ELR (cell line): ENCODE results near the gene HOXB1.

Experiments used
- DNase-seq: peaks from one replicate; pipeline ENCODE4 v3.0.0-alpha.2; 2015; ENCODE audit warnings: low read depth

Gene HOXB1

DNA sequence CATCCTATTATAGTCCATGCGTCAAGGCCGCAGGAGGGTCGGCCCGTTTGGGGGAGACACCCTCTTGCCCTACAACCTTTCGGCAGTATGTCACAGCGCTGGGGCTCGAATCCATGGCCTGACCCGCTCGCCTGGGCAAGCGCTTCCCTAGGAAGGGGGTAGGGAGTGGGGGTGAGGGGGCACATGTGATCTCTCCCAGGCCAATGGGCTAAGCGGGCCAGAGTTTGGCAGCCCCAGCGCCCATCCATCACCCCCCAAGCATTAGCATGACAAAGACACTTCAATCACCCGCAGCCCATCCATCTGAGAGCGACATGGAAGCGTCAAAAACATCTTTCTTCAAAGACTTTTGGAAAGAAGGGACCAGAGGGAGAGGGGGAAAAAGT, at the start of gene HOXB1:
TSS of gene HOXB1 (minus strand) at position 125 of the 386 bp plus-strand sequence. CDS start at position 18, 107 bp downstream.
- DNase-seq: no peak

DNA sequence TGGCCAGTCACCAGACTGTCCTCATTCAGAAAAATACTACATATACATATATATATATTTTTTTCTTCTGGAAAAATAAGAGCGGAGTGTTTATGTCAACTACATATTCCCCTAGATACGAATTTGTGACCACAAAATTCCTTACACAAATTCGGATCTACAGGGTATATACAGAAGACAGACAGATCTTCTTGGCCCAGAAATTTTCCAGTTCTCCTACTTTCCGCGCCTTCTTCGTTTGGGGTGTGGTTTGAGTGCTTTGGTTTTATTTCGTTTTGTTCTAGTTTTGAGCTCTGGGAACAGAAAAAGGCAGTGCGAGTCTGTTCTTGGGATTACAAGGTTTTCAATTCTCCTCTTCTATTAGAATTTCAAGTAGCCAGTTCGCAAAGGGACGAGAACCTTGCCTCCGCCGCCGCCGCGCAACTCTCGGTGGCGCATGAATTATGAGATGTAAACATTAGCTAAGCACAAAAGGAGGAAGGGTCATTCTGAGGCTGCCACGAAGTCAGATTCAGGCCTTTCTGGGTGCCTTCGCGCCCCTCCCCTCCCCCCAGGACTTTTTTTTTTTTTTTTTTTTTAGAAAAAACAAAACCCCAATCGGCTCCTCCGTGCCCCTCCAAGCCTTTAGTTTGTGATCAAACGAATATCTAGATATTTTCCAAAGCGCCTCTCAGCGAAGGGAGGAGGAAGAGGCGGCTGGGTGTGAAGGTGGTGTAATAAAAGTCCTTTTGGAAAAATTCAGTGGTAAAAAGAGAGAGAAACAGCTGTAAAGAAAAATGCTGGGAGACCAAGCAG, 49.1 kb upstream of the HOXB1 start:
- no peak for DNase-seq

DNA sequence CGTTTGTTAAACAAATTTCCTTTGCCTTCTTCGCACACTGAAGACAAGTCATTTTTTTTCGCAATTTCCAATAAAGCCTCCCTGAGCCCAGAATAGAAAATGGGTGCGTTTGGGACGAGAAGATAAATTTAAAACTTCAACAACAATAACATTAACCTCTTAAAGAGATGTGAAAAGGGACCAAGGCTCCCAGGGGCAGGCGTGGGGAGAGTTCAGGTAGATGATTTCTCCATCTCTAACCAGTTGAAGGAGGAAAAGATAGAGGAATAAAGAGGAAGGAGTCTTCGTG, 48.6 kb upstream of the HOXB1 start:
- no peak for DNase-seq

DNA sequence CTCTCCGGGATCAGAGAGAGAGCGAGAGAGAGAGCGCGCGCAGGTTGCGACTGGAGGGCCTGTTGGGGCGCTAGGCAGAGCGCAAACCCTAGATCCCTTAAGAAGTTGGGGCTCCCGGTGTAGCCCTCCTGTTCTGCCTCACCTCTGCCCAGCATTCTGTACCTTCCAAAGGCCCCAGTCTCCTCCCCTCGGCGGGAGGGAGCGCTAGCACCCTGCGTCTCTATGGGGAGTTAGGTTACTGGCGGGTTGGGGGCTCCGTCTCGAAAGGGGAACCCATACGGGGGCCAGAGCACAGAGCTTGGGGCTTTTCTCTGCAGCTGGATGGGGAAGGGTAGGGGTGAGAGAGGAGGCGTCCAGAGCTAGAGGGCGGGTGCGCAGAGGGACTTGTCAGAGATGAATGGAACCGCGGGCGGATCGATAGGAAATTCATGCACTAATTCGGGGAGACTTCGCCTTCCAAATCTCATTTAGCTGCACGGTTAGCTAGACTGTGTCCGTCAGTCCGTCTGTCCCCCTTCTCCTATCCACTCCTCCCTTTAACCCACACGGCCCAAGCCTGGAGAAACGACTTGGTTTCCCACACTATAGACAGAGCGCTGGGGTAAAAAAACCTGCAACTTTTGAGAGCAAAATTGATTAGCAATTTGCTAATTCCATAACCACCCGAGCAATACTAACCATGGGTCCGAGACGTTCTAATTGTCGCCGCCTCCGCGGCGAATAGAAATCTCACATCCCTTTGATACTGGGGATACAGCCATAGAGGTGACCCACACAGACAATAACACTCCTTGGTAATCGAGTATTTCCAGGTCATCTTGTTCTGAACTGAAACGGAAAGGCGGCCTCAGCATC, 48.0 kb upstream of the HOXB1 start:
- no peak for DNase-seq

GRCh38 chr17:48577946-48578615, 47.3 kb upstream of the HOXB1 start, which contains the start of gene HOXB4:
Gene HOXB4 (minus strand): TSS chr17:48578350. CDS start chr17:48578319, 31 bp downstream.
- no peak for DNase-seq

DNA sequence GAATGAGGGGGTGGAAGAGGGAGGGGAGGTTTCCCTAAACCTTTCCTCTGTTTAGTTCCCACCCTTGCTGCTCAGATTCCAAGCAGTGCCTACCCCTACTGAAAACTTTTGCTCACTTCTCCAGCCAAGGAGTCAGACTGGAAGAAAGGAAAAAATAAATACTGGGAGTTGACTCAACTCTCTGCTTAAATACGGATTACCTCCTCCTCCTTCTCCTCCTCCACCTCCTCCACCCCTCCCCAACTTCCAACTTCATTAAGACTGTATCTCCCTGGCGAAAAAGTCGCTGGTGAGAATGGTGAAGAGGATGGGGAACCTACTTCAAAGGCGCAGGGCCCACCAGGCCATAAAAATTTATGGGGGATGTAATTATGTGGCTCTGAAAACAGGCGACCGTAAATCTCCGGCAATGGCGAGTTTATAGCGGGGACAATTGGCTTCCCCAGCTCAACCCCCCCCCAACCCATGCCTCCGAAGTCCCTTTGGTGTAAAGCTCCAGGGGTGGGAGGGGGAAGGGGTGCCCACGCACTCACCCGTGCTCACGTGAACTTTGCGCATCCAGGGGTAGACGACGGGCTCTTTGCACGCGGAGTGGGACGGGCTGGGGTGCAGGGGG, 46.6 kb upstream of the HOXB1 start:
- DNase-seq: no peak

DNA sequence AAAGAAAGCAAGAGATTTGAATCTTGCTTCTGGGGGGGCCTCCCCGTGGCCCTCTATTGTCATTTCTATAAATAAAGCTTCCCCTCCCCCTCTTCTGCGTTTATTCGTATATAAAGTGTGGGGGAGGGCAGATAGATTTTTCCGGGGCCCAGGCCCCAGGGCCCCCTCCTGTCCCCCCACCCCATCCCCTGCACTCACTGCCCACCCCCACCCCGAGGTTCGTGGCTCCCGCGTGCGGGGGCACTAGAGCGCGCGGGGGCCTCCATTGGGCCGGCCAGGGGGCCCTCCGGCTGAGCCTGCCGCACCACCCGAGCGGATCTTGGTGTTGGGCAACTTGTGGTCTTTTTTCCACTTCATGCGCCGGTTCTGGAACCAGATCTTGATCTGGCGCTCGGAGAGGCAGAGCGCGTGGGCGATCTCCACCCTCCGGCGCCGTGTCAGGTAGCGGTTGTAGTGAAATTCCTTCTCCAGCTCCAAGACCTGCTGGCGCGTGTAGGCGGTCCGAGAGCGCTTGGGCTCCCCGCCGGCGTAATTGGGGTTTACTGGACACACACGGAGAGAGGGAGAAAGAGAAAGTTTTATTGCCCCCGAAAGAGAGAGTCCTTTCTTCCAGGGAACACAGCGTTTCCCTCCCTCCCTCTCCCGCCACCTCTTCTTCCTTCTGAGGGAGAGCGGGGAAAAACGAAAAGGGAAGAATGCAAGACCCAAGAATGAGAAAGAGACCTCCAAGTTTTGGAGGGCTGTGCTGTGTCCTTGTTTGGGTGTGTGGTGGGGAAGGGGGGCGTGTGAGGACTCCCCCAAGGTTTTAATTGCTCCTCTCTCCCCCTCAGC, 45.9 kb upstream of the HOXB1 start:
- peak; percentile 57 for DNase-seq

GRCh38 chr17:48575673-48576478, 45.1 kb upstream of the HOXB1 start:
- DNase-seq: no peak

DNA sequence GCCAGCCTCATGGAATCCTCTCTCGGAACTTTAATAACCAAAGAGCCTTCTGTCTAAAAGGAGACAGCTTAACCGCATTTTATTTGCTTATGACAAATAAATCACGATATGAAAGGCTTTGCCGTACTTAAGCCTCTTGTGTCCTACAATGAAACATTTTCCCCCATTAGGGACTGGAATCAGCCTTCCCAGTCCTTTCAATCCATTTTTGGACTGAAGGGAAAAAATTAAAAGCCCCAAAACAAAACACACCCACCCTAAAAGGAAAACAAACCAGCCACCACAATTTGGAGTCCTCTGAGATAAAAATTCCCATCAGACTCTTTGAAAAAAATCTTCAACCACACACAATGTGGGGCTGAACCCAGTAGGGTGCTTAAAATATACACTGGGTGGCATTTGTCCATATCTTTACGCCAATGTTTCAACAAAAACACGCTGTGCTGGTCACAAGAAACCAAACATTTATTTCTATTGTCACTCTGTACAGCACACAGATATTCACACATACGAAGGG, 44.3 kb upstream of the HOXB1 start:
- no peak for DNase-seq

- no peak for DNase-seq
Observed at GRCh38 chr17:48574505-48575065, 43.8 kb upstream of the HOXB1 start.

- no peak for DNase-seq
Observed at GRCh38 chr17:48571826-48572417, 41.1 kb upstream of the HOXB1 start.

- no peak for DNase-seq
Observed at GRCh38 chr17:48571024-48571818, 40.4 kb upstream of the HOXB1 start.

DNA sequence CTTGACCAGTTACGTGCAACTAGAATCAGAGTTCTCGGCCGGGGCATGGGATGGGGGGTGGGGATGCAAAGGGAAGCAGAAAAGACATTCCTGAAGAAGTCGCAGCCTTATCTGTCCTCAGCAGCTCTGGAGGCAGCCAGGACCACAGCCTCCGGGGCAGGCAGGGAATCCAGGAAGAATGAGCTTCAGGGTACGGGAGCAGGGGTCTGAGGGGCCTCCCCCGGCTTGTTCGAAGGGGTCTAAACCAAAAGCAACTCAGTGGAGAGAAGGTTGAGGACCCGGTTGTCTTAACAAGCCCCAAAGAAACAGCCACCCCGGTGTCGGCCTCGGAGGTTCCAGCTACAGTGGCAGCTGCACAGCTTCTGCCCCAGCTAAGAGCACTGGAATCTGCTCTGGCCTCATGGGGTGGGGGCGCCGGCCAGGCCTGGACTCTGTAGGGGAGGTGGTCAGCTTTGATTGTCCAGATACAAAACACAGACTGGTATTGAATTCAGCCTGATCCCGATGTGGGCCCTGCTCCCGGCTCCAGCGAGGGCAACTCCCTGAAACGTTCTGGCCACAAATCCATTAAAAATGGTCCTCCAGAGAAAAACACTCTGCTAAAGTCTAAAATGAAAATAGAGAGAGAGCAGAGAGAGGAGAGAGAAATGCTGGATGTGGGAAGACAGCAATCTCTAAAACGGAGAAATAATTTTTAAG, 39.7 kb upstream of the HOXB1 start:
- DNase-seq: no peak

DNA sequence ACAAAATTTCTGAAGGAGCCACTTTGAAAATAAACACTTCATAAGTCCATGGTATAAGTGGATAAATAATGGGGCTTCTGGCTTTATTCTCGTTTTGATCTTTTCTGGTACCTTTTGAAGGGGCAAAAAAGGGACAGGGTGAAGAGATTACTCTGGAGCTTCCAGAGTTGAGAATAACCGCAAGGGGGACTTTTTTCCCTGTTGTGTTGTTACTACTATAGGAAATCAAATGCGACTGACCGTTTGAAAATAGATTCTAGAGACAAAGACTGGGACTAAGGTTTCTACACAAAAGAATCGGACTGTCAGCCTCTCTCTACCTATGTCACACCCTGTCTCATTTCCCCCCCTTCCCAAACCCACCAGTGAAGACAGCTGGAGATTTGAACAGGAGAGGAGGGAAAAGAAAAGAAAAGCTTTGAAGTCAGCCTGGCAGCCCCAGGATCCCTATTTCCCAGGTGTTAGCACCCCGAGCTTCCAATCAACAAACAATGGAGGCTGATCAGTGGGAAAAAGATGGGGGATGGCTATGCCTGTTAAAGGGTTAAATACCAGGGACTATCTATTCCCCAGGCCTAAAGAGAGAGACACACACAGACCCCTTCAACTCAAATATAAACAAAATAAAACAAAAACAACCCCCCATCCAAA, 39.0 kb upstream of the HOXB1 start:
- DNase-seq: no peak

- DNase-seq: no peak
Observed at GRCh38 chr17:48569240-48569582, 38.4 kb upstream of the HOXB1 start.

DNA sequence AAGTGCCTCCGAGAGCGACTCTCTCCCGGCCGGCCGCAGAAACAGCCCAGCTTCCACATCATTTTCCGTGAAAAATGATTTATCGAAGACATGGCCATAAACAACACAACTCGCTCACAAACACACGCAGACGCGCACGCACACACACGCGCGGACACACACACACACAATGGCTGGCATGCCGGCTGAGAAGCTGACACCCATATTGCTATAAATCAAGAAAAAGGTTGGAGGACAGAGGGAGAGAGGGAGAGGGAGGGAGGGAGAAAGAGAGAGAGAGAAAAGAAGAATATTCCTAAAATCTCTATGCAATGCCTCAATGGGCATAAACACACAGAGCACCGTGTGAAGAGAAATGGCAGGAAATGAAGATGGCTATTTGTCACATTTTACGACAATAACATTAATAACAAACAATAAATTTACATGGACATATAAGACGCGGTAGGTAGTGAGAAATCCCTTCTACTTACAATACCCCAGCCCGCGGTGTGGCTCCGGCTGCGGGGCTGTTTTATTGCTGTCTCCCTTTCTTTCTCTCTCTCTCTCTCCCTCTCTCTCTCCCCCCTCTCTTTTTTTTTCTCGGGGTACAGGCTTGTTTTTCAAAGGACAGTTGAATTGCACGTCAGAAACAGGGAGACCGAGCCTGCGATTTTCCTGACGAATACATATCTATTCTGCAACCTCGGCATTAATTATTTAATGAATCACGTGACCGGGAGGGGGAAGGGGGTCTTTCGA, 37.9 kb upstream of the HOXB1 start:
- DNase-seq: no peak
